ENCODE results near the gene ASXL3. TPM values are rescaled to one million over a fixed set of nuclear protein-coding genes. Genes with fewer than 3 reads are reported as not detected.

Gene ASXL3
- total and polyA plus RNA-seq, 9 of the 15 experiments (the other 6 are each of a cell fraction or from before 2014, with no cell fraction given) = not detected

DNA sequence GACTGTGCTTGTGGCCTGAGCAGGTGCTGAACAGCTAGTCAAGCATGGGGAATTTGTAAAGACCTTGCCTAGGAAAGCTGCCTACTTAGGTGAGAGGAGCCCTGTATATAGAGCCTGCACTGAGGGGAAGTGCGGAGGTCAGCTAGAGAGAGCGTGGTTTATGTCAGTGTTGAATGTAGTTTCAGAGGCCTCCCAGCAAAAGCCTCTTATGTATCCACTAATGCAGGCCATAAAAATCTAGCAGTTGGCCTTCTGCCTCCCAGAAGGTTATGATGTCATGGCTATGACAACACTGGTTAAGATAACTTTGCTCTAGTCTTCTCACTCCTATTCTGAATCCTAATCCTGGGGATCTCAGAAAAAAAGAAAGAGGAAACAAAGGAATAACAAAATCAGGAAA is 88.9 kb downstream of the ASXL3 start:
- no peaks in the 10 kb centered on the region for H3K4me1 ChIP-seq (replicated peaks in 1 of 2; ENCODE audit: control insufficient read depth in 2 of 2, insufficient read depth in 2 of 2, low read length in 2 of 2)
- no peaks in the 10 kb centered on the region for H3K36me3 ChIP-seq (ENCODE audit: control insufficient read depth, insufficient read depth, low read length)
- H3K27ac ChIP-seq (ENCODE audit: extremely low read depth, low read depth, low read length) = no peak overlapping the region
- H3K9me3 ChIP-seq (replicated peaks; ENCODE audit: control insufficient read depth, insufficient read depth, low read depth, low read length) = no peaks in the 10 kb centered on the region
- ATAC-seq (no peak), FAIRE-seq (no peak), DNase-seq (ENCODE audit: extremely low read depth in 1 of 4, low spot score in 3 of 4) (no peak)
- CTCF ChIA-PET (ENCODE audit: low intra/inter-chr PET ratio) = no interaction called here
- no TSS peak for BruUV-seq (replicated peaks)
- no peaks in the 10 kb centered on the region for H4K20me1 ChIP-seq (replicated peaks; ENCODE audit: control insufficient read depth, insufficient read depth, low read length)
- H3K79me2 ChIP-seq (ENCODE audit: control insufficient read depth, insufficient read depth, low read length) = no peaks in the 10 kb centered on the region
- intact Hi-C loops (cut with micrococcal nuclease) (no loop called here), in situ Hi-C loops (cut with MboI) (no loop called here)
- H2AFZ ChIP-seq (ENCODE audit: low read depth, low read length) = no peak overlapping the region
- no peak overlapping the region for H3K9ac ChIP-seq (ENCODE audit: insufficient read depth in 1 of 2, low read depth in 2 of 2, low read length in 2 of 2)
- H3K27me3 ChIP-seq (ENCODE audit: control insufficient read depth in 2 of 2, insufficient read depth in 2 of 2, low read length in 2 of 2) = no peaks in the 10 kb centered on the region
- POLR2A ChIA-PET = no interaction called here
- no peaks in the 10 kb centered on the region for H3K9me1 ChIP-seq (ENCODE audit: control insufficient read depth, insufficient read depth, low read length)
- H3K4me2 ChIP-seq (ENCODE audit: insufficient read depth, low read length) = no peak overlapping the region
- WGBS (ENCODE audit: insufficient coverage, low coverage, missing lambda C conversion rate) = 0% methylated on average over 2 of the region's 2 CpGs
- H3K4me3 ChIP-seq = no peak overlapping the region
- TF ChIP-seq RBBP5 (IDR thresholded peaks at IDR 0.05; ENCODE audit: borderline replicate concordance, insufficient read depth, low read length, poor library complexity, severe bottlenecking) (no peak), LARP7 (IDR thresholded peaks at IDR 0.05) (no peak), CEBPG (CRISPR knock-in tag; IDR thresholded peaks at IDR 0.05) (no peak), CEBPG (tag; conservative IDR thresholded peaks at IDR 0.05 in 1 of 2, IDR thresholded peaks at IDR 0.05 in 1 of 2) (no peak), IFI16 (CRISPR knock-in tag; IDR thresholded peaks at IDR 0.05) (no peak), RREB1 (CRISPR knock-in tag; IDR thresholded peaks at IDR 0.05) (no peak), HSF4 (CRISPR knock-in tag; IDR thresholded peaks at IDR 0.05; ENCODE audit: borderline replicate concordance) (no peak), SOX6 (IDR thresholded peaks at IDR 0.05) (no peak), SRSF9 (IDR thresholded peaks at IDR 0.05; ENCODE audit: borderline replicate concordance, low read depth, low read length) (no peak), RAD21 (CRISPR knock-in tag; conservative IDR thresholded peaks at IDR 0.05 in 1 of 2, IDR thresholded peaks at IDR 0.05 in 1 of 2) (no peak), POLR2AphosphoS5 (IDR thresholded peaks at IDR 0.05; ENCODE audit: control insufficient read depth, insufficient read depth, low read depth, low read length) (no peak)
- TF ChIP-seq, protein P1, sequence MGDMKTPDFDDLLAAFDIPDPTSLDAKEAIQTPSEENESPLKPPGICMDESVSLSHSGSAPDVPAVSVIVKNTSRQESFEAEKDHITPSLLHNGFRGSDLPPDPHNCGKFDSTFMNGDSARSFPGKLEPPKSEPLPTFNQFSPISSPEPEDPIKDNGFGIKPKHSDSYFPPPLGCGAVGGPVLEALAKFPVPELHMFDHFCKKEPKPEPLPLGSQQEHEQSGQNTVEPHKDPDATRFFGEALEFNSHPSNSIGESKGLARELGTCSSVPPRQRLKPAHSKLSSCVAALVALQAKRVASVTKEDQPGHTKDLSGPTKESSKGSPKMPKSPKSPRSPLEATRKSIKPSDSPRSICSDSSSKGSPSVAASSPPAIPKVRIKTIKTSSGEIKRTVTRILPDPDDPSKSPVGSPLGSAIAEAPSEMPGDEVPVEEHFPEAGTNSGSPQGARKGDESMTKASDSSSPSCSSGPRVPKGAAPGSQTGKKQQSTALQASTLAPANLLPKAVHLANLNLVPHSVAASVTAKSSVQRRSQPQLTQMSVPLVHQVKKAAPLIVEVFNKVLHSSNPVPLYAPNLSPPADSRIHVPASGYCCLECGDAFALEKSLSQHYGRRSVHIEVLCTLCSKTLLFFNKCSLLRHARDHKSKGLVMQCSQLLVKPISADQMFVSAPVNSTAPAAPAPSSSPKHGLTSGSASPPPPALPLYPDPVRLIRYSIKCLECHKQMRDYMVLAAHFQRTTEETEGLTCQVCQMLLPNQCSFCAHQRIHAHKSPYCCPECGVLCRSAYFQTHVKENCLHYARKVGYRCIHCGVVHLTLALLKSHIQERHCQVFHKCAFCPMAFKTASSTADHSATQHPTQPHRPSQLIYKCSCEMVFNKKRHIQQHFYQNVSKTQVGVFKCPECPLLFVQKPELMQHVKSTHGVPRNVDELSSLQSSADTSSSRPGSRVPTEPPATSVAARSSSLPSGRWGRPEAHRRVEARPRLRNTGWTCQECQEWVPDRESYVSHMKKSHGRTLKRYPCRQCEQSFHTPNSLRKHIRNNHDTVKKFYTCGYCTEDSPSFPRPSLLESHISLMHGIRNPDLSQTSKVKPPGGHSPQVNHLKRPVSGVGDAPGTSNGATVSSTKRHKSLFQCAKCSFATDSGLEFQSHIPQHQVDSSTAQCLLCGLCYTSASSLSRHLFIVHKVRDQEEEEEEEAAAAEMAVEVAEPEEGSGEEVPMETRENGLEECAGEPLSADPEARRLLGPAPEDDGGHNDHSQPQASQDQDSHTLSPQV (IDR thresholded peaks at IDR 0.05) = no peak

Data from K562 (cell line).